IMR-90 (cell line): ENCODE measurements around the gene HACD4. TPM values are rescaled to one million over a fixed set of nuclear protein-coding genes. Genes with fewer than 3 reads are reported as not detected.
A peak's percentile ranks its signal among the peaks of the same experiment; 100 is the strongest.

ENCODE experiments used
- ATAC-seq: fragments of 200-7000 bp; cut with Tn5 transposase; 2 replicates; pipeline ENCODE4 v1.9.1; 2020; ENCODE audit warnings: low read depth, mild to moderate bottlenecking, moderate library complexity
- Bru-seq: library from RNA; stranded (reverse); fragments of 400-500 nt; gene quantifications from one replicate; lab custom pipeline; 2021; lab: Mats Ljungman, UMichigan
- BruChase-seq, 2 experiments: library from RNA; stranded (reverse); fragments of 400-500 nt; gene quantifications; one replicate each; lab custom pipeline; 2021; lab: Mats Ljungman, UMichigan
- BruUV-seq: library from RNA; stranded (reverse); fragments of 400-500 nt; replicated peaks from 2 replicates; lab custom pipeline; 2021; lab: Mats Ljungman, UMichigan
- CTCF ChIA-PET: fragments of 300-600 bp; formaldehyde crosslinking; extraction: SDS; loops from one replicate; lab custom pipeline; 2021; ENCODE audit warnings: antibody characterized with exemption; lab: Yijun Ruan, JAX
- POLR2A ChIA-PET: fragments of 300-600 bp; sonication (Branson Sonifier 250); formaldehyde crosslinking; loops from one replicate; lab custom pipeline; 2022; ENCODE audit warnings: antibody characterized with exemption; ENCODE audit not compliant: unreplicated experiment; lab: Charles Lee
- DNase-seq: peaks from one replicate; pipeline ENCODE4 v3.0.0; 2013
- H2AFZ ChIP-seq: replicated peaks from 2 replicates; pipeline ENCODE3; 2013; ENCODE audit warnings: low read length, mild to moderate bottlenecking; ENCODE audit not compliant: poor library complexity
- H2AK5ac ChIP-seq: 2 replicates; pipeline ENCODE4 v1.6.1; 2013; ENCODE audit warnings: low read depth, low read length, inconsistent platforms
- H2AK9ac ChIP-seq: replicated peaks from 2 replicates; pipeline ENCODE3; 2013; ENCODE audit warnings: mild to moderate bottlenecking, low read depth, low read length, moderate library complexity; ENCODE audit not compliant: poor library complexity
- H2BK120ac ChIP-seq: 2 replicates; pipeline ENCODE4 v1.6.1; 2013; ENCODE audit warnings: low read depth, low read length, inconsistent platforms
- H2BK15ac ChIP-seq: 3 replicates; pipeline ENCODE4 v1.6.1; 2013; ENCODE audit warnings: low read depth, low read length, inconsistent platforms
- H2BK20ac ChIP-seq: 2 replicates; pipeline ENCODE4 v1.6.1; 2013; ENCODE audit warnings: low read depth, mild to moderate bottlenecking, inconsistent platforms, low read length, moderate library complexity
- H2BK5ac ChIP-seq: 2 replicates; pipeline ENCODE4 v1.6.1; 2013; ENCODE audit warnings: mild to moderate bottlenecking, low read depth, low read length, inconsistent platforms; ENCODE audit not compliant: poor library complexity, severe bottlenecking
- H3K14ac ChIP-seq: replicated peaks from 2 replicates; pipeline ENCODE4 v1.6.1; 2013; ENCODE audit warnings: low read depth, low read length, inconsistent platforms
- H3K18ac ChIP-seq: 2 replicates; pipeline ENCODE4 v1.6.1; 2013; ENCODE audit warnings: low read depth, low read length, control low read depth
- H3K23ac ChIP-seq: 2 replicates; pipeline ENCODE4 v1.6.1; 2013; ENCODE audit warnings: low read depth, low read length, inconsistent platforms
- H3K27ac ChIP-seq: 2 replicates; pipeline ENCODE4 v1.5.1; 2013; ENCODE audit warnings: mild to moderate bottlenecking, control low read depth, low read length; ENCODE audit not compliant: insufficient read depth
- H3K27me3 ChIP-seq: 2 replicates; pipeline ENCODE4 v1.6.1; 2013; ENCODE audit warnings: low read length; ENCODE audit not compliant: control insufficient read depth, insufficient read depth
- H3K36me3 ChIP-seq: 2 replicates; pipeline ENCODE4 v1.6.1; 2013; ENCODE audit warnings: low read length, mixed read lengths; ENCODE audit not compliant: control insufficient read depth, insufficient read depth
- H3K4ac ChIP-seq: 2 replicates; pipeline ENCODE4 v1.6.1; 2013; ENCODE audit warnings: low read depth, low read length, inconsistent platforms
- H3K4me1 ChIP-seq: 2 replicates; pipeline ENCODE4 v1.6.1; 2013; ENCODE audit warnings: low read length, mixed read lengths; ENCODE audit not compliant: control insufficient read depth, insufficient read depth
- H3K4me2 ChIP-seq: 2 replicates; pipeline ENCODE4 v1.6.1; 2013; ENCODE audit warnings: low read depth, mild to moderate bottlenecking, control low read depth, low read length, moderate library complexity
- H3K4me3 ChIP-seq: 2 replicates; pipeline ENCODE4 v1.5.1; 2013; ENCODE audit warnings: low read depth, mild to moderate bottlenecking, control low read depth, low read length, moderate library complexity; ENCODE audit not compliant: insufficient read depth
- H3K56ac ChIP-seq: 2 replicates; pipeline ENCODE4 v1.6.1; 2013; ENCODE audit warnings: low read length, inconsistent platforms; ENCODE audit not compliant: insufficient read depth; ENCODE audit errors: extremely low read depth
- H3K79me1 ChIP-seq, 2 experiments: 2 replicates each; pipeline ENCODE4 v1.6.1; 2013; ENCODE audit warnings: low read length in 2 of 2, inconsistent platforms in 1 of 2, low read depth in 1 of 2
- H3K9ac ChIP-seq: 2 replicates; pipeline ENCODE4 v1.6.1; 2013; ENCODE audit warnings: low read depth, low read length, control low read depth
- H3K9me1 ChIP-seq: 2 replicates; pipeline ENCODE4 v1.6.1; 2013; ENCODE audit warnings: low read length, inconsistent platforms; ENCODE audit not compliant: insufficient read depth
- H3K9me3 ChIP-seq: 2 replicates; pipeline ENCODE4 v1.6.1; 2013; ENCODE audit warnings: low read length; ENCODE audit not compliant: control insufficient read depth, insufficient read depth
- H4K20me1 ChIP-seq: 2 replicates; pipeline ENCODE4 v1.6.1; 2013; ENCODE audit warnings: low read length, inconsistent platforms; ENCODE audit not compliant: insufficient read depth
- H4K5ac ChIP-seq: 2 replicates; pipeline ENCODE4 v1.6.1; 2013; ENCODE audit warnings: mild to moderate bottlenecking, low read depth, low read length, control low read depth
- H4K8ac ChIP-seq, 2 experiments: 2 replicates each; pipeline ENCODE4 v1.6.1; 2013; ENCODE audit warnings: low read depth in 2 of 2, low read length in 2 of 2, control low read depth in 1 of 2, inconsistent platforms in 1 of 2
- H4K91ac ChIP-seq: 2 replicates; pipeline ENCODE4 v1.6.1; 2013; ENCODE audit warnings: low read depth, low read length, inconsistent platforms; ENCODE audit not compliant: insufficient read depth
- BHLHE40 ChIP-seq: fragments of 150-350 bp; IDR thresholded peaks from 2 replicates; pipeline ENCODE4 v1.6.1; 2016; ENCODE audit warnings: mild to moderate bottlenecking, low read depth, low read length
- CEBPB ChIP-seq: IDR thresholded peaks from 2 replicates; pipeline ENCODE4 v1.6.1; 2012; ENCODE audit warnings: low read depth, low read length, improper control_type of control experiment
- CHD1 ChIP-seq: IDR thresholded peaks from 2 replicates; pipeline ENCODE4 v1.6.1; 2012; ENCODE audit warnings: low read depth, low read length, improper control_type of control experiment
- MAZ ChIP-seq: IDR thresholded peaks from 2 replicates; pipeline ENCODE4 v1.6.1; 2012; ENCODE audit warnings: low read depth, mild to moderate bottlenecking, low read length, improper control_type of control experiment, moderate library complexity, borderline replicate concordance
- RAD21 ChIP-seq: IDR thresholded peaks from 2 replicates; pipeline ENCODE4 v1.6.1; 2012; ENCODE audit warnings: low read length, improper control_type of control experiment
- SMC3 ChIP-seq: fragments of 150-350 bp; IDR thresholded peaks from 2 replicates; pipeline ENCODE4 v1.6.1; 2016; ENCODE audit warnings: low read depth, mild to moderate bottlenecking, antibody characterized with exemption, low read length, moderate library complexity
- WGBS, 2 experiments: methylation state at CpG; one replicate each; pipeline versions ENCODE4 v1.1.5 to v1.1.7; 2013; ENCODE audit warnings: missing lambda C conversion rate in 2 of 2; ENCODE audit not compliant: insufficient read length in 1 of 2; ENCODE audit errors: extremely low coverage in 2 of 2; 5-methylcytosine and 5-hydroxymethylcytosine counted together
- dilution Hi-C: fragments of 300-500 bp; cut with HindIII; formaldehyde crosslinking; loops from one replicate; pipeline ENCODE4 v1.14.3; 2018; ENCODE audit warnings: low sequenced_read_pairs; ENCODE audit not compliant: unreplicated experiment
- in situ Hi-C: fragments of 300-500 bp; cut with MboI; formaldehyde crosslinking; loops from 3 replicates; pipeline ENCODE4 v1.14.3; 2019; ENCODE audit warnings: low sequenced_read_pairs, inconsistent platforms, mixed read lengths
- intact Hi-C: fragments of 100-400 bp; cut with micrococcal nuclease; formaldehyde crosslinking; loops from 2 replicates; pipeline ENCODE4 v1.10.0; 2022
- long read RNA-seq: library from polyadenylated mRNA; unstranded; transcript quantifications from one replicate; pipeline ENCODE4 v2.0.0, GENCODE V29; 2021; ENCODE audit not compliant: unreplicated experiment
- polyA plus RNA-seq, 3 experiments: library from polyadenylated mRNA; depleted of rRNA; stranded (reverse); fragments of >200 nt; gene quantifications; 2 replicates each; pipeline ENCODE4 v1.2.3, GENCODE V29; 2012; ENCODE audit warnings: low replicate concordance in 1 of 3
- total RNA-seq: library from RNA; depleted of rRNA; stranded (reverse); fragments of >200 nt; gene quantifications from 2 replicates; pipeline ENCODE4 v1.2.3, GENCODE V29; 2012; rRNA removed

The HACD4 gene
- total RNA-seq (2.2 and 2.8 TPM in 2 replicates), polyA plus RNA-seq (2012; rRNA removed) (1.5 and 1.9 TPM in 2 replicates), Bru-seq, nascent RNA (percentile 31 among the genes with signal in this experiment), BruChase-seq, experiment 1, labeled RNA remaining after a 6-hour chase (percentile 30 among the genes with signal in this experiment), BruChase-seq, experiment 2, labeled RNA remaining after a 2-hour chase (percentile 31 among the genes with signal in this experiment)
- 0.37 and 0.59 TPM in 2 replicates for polyA plus RNA-seq (2012; cell fraction: cytosol; rRNA removed)
- polyA plus RNA-seq (2012; cell fraction: nucleus; rRNA removed; ENCODE audit: low replicate concordance), result 0.22 and 1.9 TPM in 2 replicates
- long read RNA-seq, partial matches to known transcripts, result 0 of 3 reads
- long read RNA-seq, other reads (novel, unspliced or antisense), result 3 of 3 reads

GRCh38 chr9:21031091-21031807, at the start of gene HACD4:
Gene HACD4 (minus strand): TSS chr9:21031640. CDS start chr9:21031590, 50 bp downstream.
- Histone ChIP-seq H4K8ac (peak within 1 kb of the TSS in 1 of 2 experiments; percentile 81; a peak in 2 of 4 replicates), H2BK5ac (no peak within 1 kb of the TSS), H3K27me3 (no peaks in the 10 kb centered on the region), H3K23ac (no peak within 1 kb of the TSS), H2AFZ (peak within 1 kb of the TSS; percentile 84), H4K20me1 (no peaks in the 10 kb centered on the region), H3K9ac (peak within 1 kb of the TSS; percentile 65), H3K27ac (no peak within 1 kb of the TSS), H3K9me3 (no peaks in the 10 kb centered on the region), H4K91ac (0 out of 2 replicates have a peak within 1 kb of the TSS, but pooled peaks have one; percentile 10), H2BK20ac (no peak within 1 kb of the TSS), H2AK9ac (peak within 1 kb of the TSS; percentile 58), H3K4me1 (peaks cover 7% of the 10 kb centered on the region), H3K9me1 (peaks cover 5% of the 10 kb centered on the region; the same call in 1 of the 2 replicates), H3K14ac (peak within 1 kb of the TSS; percentile 55; the same call in 1 of the 2 replicates), H3K79me1 (no peaks in the 10 kb centered on the region), H3K18ac (peak within 1 kb of the TSS; percentile 45; the same call in 1 of the 2 replicates), H3K56ac (no peak within 1 kb of the TSS), H3K4me3 (peak within 1 kb of the TSS; percentile 33), H2AK5ac (no peak within 1 kb of the TSS), H3K4ac (peak within 1 kb of the TSS; percentile 15; the same call in 1 of the 2 replicates), H2BK15ac (no peak within 1 kb of the TSS), H3K36me3 (no peaks in the 10 kb centered on the region), H3K4me2 (peak within 1 kb of the TSS; percentile 77), H4K5ac (peak within 1 kb of the TSS; percentile 27; the same call in 1 of the 2 replicates), H2BK120ac (no peak within 1 kb of the TSS)
- intact Hi-C loops (no loop called here), dilution Hi-C loops (no loop called here), in situ Hi-C loops (no loop called here)
- DNase-seq (peak; percentile 12), ATAC-seq (peak; percentile 63)
- CTCF ChIA-PET, result no interaction called here
- 26% methylated on average over 8 of the region's 46 CpGs; no CpG with 5 or more reads in 1 of the 2 experiments for WGBS, 2 experiments
- BruUV-seq, result no TSS peak
- POLR2A ChIA-PET, result interaction anchor here (0.6 kb wide), 1 partner anchor 334 kb away, joined by 3 read pairs; no protein-coding TSS in a partner anchor
- TF ChIP-seq RAD21, result no peak
- TF ChIP-seq CHD1, result no peak
- no peak for TF ChIP-seq SMC3
- no peak for TF ChIP-seq BHLHE40
- TF ChIP-seq CEBPB, result no peak
- TF ChIP-seq MAZ, result no peak; the same call in 1 of the 2 replicates
